ENCODE measurements around the gene CCDC15.

The CCDC15 gene

DNA sequence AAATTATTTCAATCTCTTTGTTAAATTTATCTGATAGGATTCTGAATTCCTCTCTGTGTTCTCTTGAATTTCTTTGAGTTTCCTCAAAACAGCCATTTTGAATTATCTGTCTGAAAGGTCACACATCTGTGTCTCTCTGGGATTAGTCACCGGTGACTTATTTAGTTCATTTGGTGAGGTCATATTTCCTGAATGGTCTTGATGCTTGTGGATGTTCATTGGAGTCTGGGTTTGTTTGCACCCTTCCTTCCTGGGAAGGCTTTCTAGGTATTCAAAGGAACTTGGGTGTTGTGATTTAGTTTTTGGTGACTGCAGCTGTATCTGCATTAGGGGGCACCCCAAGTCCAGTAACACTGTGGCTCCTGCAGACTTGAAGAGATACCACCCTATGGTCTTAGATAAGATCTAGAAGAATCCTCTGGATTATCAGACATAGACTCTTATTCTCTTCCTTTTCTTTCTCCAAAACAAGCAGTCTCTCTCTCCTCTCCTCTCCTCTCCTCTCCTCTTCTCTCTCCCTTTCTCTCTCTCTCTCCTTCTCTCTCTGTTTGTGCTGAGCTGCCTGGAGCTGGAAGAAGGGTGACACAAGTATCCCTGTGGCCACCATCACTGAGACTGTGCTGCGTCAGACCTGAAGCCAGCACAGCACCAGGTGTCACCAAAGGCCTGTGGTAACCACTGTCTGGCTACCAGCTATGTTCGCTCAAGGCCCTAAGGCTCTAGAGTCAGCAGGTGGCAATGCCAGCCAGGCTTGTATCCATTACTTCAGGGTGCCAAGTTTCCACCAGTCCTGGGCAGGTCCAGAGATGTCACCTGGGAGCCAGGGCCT lies 38.2 kb upstream of the CCDC15 start:
- Histone ChIP-seq H3K36me3 (ENCODE audit: control insufficient read depth in 2 of 2, insufficient read depth in 1 of 2, low read length in 2 of 2) (no peaks in the 10 kb centered on the region), H3K4me1 (ENCODE audit: control insufficient read depth, insufficient read depth, low read length) (no peaks in the 10 kb centered on the region), H3K9me3 (ENCODE audit: control insufficient read depth, insufficient read depth, low read depth, low read length) (no peaks in the 10 kb centered on the region), H3K4me3 (ENCODE audit: low read depth, low read length) (no peak overlapping the region), H3K27ac (ENCODE audit: extremely low read depth, low read depth, low read length) (no peak overlapping the region)
- ChIA-PET POLR2A (no interaction called here), CTCF (interaction anchor here (0.6 kb wide), 1 partner anchor 92 kb away, joined by 4 read pairs; no protein-coding TSS in a partner anchor)
- TF ChIP-seq ZNF560 (tag by site-specific recombination; IDR thresholded peaks at IDR 0.05; ENCODE audit: borderline replicate concordance) (no peak), ZNF10 (tag by site-specific recombination; IDR thresholded peaks at IDR 0.05) (no peak), YY1 (tag by site-specific recombination; IDR thresholded peaks at IDR 0.05) (no peak), ZNF660 (tag by site-specific recombination; IDR thresholded peaks at IDR 0.05) (no peak), ZNF146 (tag by site-specific recombination; IDR thresholded peaks at IDR 0.05) (no peak), ZNF621 (tag by site-specific recombination; IDR thresholded peaks at IDR 0.05) (no peak), ZNF768 (tag by site-specific recombination; IDR thresholded peaks at IDR 0.05) (no peak)

DNA sequence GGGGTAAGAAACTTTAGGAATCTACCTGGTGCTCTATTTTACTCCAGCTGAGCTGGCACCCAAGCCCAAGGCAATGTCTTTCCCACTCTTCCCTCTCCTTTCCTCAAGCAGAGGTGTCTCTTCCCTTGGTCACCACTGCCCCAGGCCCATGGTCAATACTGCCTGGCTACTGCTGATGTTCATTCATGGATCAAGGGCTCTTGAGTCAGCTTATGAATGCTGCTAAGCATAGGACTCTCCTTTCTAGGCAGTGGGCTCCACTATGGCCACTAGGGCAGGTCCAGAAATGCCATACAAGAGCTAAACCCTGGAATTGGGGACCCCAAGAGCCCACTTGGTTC lies 37.7 kb upstream of the CCDC15 start:
- Histone ChIP-seq H3K4me3 (ENCODE audit: low read depth, low read length) (no peak overlapping the region), H3K36me3 (ENCODE audit: control insufficient read depth in 2 of 2, insufficient read depth in 1 of 2, low read length in 2 of 2) (no peaks in the 10 kb centered on the region), H3K27ac (ENCODE audit: extremely low read depth, low read depth, low read length) (no peak overlapping the region), H3K9me3 (ENCODE audit: control insufficient read depth, insufficient read depth, low read depth, low read length) (no peaks in the 10 kb centered on the region), H3K4me1 (ENCODE audit: control insufficient read depth, insufficient read depth, low read length) (no peaks in the 10 kb centered on the region)
- TF ChIP-seq, protein P1, sequence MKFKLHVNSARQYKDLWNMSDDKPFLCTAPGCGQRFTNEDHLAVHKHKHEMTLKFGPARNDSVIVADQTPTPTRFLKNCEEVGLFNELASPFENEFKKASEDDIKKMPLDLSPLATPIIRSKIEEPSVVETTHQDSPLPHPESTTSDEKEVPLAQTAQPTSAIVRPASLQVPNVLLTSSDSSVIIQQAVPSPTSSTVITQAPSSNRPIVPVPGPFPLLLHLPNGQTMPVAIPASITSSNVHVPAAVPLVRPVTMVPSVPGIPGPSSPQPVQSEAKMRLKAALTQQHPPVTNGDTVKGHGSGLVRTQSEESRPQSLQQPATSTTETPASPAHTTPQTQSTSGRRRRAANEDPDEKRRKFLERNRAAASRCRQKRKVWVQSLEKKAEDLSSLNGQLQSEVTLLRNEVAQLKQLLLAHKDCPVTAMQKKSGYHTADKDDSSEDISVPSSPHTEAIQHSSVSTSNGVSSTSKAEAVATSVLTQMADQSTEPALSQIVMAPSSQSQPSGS (tag by site-specific recombination; IDR thresholded peaks at IDR 0.05; ENCODE audit: low read depth): no peak
- no peak for TF ChIP-seq ZNF184 (tag by site-specific recombination; IDR thresholded peaks at IDR 0.05)
- TF ChIP-seq ZNF544 (tag by site-specific recombination; IDR thresholded peaks at IDR 0.05): no peak
- TF ChIP-seq ZNF629 (tag by site-specific recombination; IDR thresholded peaks at IDR 0.05): no peak
- TF ChIP-seq, protein P2, sequence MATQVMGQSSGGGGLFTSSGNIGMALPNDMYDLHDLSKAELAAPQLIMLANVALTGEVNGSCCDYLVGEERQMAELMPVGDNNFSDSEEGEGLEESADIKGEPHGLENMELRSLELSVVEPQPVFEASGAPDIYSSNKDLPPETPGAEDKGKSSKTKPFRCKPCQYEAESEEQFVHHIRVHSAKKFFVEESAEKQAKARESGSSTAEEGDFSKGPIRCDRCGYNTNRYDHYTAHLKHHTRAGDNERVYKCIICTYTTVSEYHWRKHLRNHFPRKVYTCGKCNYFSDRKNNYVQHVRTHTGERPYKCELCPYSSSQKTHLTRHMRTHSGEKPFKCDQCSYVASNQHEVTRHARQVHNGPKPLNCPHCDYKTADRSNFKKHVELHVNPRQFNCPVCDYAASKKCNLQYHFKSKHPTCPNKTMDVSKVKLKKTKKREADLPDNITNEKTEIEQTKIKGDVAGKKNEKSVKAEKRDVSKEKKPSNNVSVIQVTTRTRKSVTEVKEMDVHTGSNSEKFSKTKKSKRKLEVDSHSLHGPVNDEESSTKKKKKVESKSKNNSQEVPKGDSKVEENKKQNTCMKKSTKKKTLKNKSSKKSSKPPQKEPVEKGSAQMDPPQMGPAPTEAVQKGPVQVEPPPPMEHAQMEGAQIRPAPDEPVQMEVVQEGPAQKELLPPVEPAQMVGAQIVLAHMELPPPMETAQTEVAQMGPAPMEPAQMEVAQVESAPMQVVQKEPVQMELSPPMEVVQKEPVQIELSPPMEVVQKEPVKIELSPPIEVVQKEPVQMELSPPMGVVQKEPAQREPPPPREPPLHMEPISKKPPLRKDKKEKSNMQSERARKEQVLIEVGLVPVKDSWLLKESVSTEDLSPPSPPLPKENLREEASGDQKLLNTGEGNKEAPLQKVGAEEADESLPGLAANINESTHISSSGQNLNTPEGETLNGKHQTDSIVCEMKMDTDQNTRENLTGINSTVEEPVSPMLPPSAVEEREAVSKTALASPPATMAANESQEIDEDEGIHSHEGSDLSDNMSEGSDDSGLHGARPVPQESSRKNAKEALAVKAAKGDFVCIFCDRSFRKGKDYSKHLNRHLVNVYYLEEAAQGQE (tag by site-specific recombination; IDR thresholded peaks at IDR 0.05): no peak
- TF ChIP-seq, protein P3, sequence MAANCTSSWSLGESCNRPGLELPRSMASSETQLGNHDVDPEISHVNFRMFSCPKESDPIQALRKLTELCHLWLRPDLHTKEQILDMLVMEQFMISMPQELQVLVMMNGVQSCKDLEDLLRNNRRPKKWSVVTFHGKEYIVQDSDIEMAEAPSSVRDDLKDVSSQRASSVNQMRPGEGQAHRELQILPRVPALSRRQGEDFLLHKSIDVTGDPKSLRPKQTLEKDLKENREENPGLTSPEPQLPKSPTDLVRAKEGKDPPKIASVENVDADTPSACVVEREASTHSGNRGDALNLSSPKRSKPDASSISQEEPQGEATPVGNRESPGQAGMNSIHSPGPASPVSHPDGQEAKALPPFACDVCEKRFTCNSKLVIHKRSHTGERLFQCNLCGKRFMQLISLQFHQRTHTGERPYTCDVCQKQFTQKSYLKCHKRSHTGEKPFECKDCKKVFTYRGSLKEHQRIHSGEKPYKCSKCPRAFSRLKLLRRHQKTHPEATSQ (tag by site-specific recombination; IDR thresholded peaks at IDR 0.05): no peak
- no peak for TF ChIP-seq ZSCAN16 (tag by site-specific recombination; IDR thresholded peaks at IDR 0.05)
- no peak for TF ChIP-seq HOXD13 (CRISPR knock-in tag; IDR thresholded peaks at IDR 0.05; ENCODE audit: borderline replicate concordance)
- TF ChIP-seq, protein P4, sequence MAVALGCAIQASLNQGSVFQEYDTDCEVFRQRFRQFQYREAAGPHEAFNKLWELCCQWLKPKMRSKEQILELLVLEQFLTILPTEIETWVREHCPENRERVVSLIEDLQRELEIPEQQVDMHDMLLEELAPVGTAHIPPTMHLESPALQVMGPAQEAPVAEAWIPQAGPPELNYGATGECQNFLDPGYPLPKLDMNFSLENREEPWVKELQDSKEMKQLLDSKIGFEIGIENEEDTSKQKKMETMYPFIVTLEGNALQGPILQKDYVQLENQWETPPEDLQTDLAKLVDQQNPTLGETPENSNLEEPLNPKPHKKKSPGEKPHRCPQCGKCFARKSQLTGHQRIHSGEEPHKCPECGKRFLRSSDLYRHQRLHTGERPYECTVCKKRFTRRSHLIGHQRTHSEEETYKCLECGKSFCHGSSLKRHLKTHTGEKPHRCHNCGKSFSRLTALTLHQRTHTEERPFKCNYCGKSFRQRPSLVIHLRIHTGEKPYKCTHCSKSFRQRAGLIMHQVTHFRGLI (tag by site-specific recombination; IDR thresholded peaks at IDR 0.05): no peak
- no peak for TF ChIP-seq TRIM28 (IDR thresholded peaks at IDR 0.05; ENCODE audit: borderline replicate concordance, low read length)
- no peak for TF ChIP-seq ZNF169 (tag by site-specific recombination; IDR thresholded peaks at IDR 0.05)
- ChIA-PET CTCF (no interaction called here), POLR2A (no interaction called here)

All from HEK293 (cell line).